Sigmoid colon (tissue), 7 donors: ENCODE results near the gene ARFIP1. TPM values are rescaled to one million over a fixed set of nuclear protein-coding genes. Genes with fewer than 3 reads are reported as not detected.

Experiments used
- DNase-seq: peaks from one replicate; pipeline ENCODE4 v3.0.0-alpha.2; 2019
- H3K27ac ChIP-seq, 4 donors: fragments of 200-600 bp; sonication (generic); one replicate each; pipeline ENCODE4 v1.5.1; 2016 to 2019; ENCODE audit warnings: mild to moderate bottlenecking in 1 of 4
- H3K27me3 ChIP-seq, 3 donors: fragments of 200-600 bp; sonication (generic); one replicate each; pipeline ENCODE4 v1.5.1; 2019; ENCODE audit warnings: mild to moderate bottlenecking in 1 of 3
- H3K36me3 ChIP-seq, 4 donors: fragments of 200-600 bp; sonication (generic); one replicate each; pipeline ENCODE4 v1.5.1; 2016 to 2019
- H3K4me1 ChIP-seq, 4 donors: fragments of 200-600 bp; sonication (generic); one replicate each; pipeline ENCODE4 v1.5.1; 2017 to 2019
- H3K4me3 ChIP-seq, 4 donors: fragments of 200-600 bp; sonication (generic); one replicate each; pipeline ENCODE4 v1.5.1; 2017 to 2019; ENCODE audit warnings: mild to moderate bottlenecking in 2 of 4, moderate library complexity in 1 of 4
- H3K9me3 ChIP-seq, 4 donors: fragments of 200-600 bp in 3 of 4; sonication (generic) in 3 of 4; one replicate each; pipeline versions ENCODE4 v1.5.1 to v1.6.1; 2013 to 2019
- EP300 ChIP-seq, 4 donors: sonication (generic); formaldehyde crosslinking; IDR thresholded peaks; one replicate each; pipeline ENCODE4 v1.6.1; 2017; ENCODE audit warnings: antibody characterized with exemption in 4 of 4
- POLR2A ChIP-seq, 2 donors: fragments of 450-650 bp; IDR thresholded peaks; one replicate each; pipeline ENCODE4 v1.6.1; 2016; ENCODE audit warnings: antibody characterized with exemption in 2 of 2, mild to moderate bottlenecking in 2 of 2, moderate library complexity in 2 of 2
- POLR2AphosphoS5 ChIP-seq, 4 donors: sonication (generic); formaldehyde crosslinking; IDR thresholded peaks; one replicate each; pipeline ENCODE4 v1.6.1; 2017; ENCODE audit warnings: antibody characterized with exemption in 4 of 4
- WGBS, 2 donors: extraction: QIAGEN DNeasy Blood & Tissue Kit; methylation state at CpG; one replicate each; pipeline ENCODE4 v1.1.7; 2013; 5-methylcytosine and 5-hydroxymethylcytosine counted together
- intact Hi-C: fragments of 100-400 bp; cut with DNase I; formaldehyde crosslinking; loops from one replicate; pipeline ENCODE4 v1.15.1; 2023
- polyA plus RNA-seq, 3 donors: library from polyadenylated mRNA; stranded (reverse); fragments of 200-250 nt; gene quantifications; one replicate each; pipeline ENCODE4 v1.2.3, GENCODE V29; 2013
- total RNA-seq, 4 donors: library from RNA; depleted of rRNA; stranded (reverse); fragments of >200 nt; gene quantifications; one replicate each; pipeline ENCODE4 v1.1.0, GENCODE V29; 2016
- TF ChIP-seq, protein P1 (sequence below), 4 experiments: fragments of 450-650 bp in 3 of 4; fragments of 200-600 bp in 1 of 4; IDR thresholded peaks; one replicate each; pipeline ENCODE4 v1.5.1; 2016 to 2019; ENCODE audit warnings: antibody characterized with exemption in 4 of 4, mild to moderate bottlenecking in 3 of 4, moderate library complexity in 2 of 4
- donor health status: healthy with polysubstance abuse.
- donor health status: Bipolar disorder and iron deficiency.
- donor health status: healthy.

Gene ARFIP1
- total and polyA plus RNA-seq, 7 donors = 22.1 to 50.9 (median 33.2) TPM

DNA sequence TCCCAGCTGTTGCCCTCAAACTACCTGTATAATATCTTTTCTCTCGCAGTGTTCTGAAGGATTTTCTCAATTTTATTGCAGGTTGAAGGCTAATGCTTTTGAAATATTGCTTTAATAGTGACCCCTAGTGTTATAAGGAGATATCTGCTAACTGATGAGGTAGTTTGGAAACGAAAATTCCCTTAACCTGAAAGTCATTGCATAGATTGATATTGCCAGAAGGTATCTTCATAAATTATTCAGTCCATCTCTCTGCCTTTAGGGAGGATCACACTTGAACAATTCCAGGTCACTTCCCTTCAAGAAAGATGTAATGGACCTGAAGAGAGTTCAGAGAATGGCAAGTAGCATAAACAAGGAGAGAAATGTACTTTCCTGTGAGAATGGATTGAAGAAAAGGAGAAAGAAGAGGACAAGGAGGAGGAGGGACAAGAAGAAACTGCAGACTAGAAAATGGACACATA, 44.3 kb upstream of the ARFIP1 start:
- DNase-seq = no peak
- no peak overlapping the region for H3K27ac ChIP-seq
- intact Hi-C loops = loop anchor here (2.0 kb wide), 1 partner anchor 237 kb away; no protein-coding TSS in a partner anchor
- H3K36me3 ChIP-seq = no peaks in the 10 kb centered on the region
- no peaks in the 10 kb centered on the region for H3K27me3 ChIP-seq
- H3K4me1 ChIP-seq = no peaks in the 10 kb centered on the region
- WGBS, 2 donors = 3 to 12% methylated on average over 2 of the region's 2 CpGs
- no peaks in the 10 kb centered on the region for H3K9me3 ChIP-seq
- H3K4me3 ChIP-seq = no peak overlapping the region
- TF ChIP-seq, protein P1, sequence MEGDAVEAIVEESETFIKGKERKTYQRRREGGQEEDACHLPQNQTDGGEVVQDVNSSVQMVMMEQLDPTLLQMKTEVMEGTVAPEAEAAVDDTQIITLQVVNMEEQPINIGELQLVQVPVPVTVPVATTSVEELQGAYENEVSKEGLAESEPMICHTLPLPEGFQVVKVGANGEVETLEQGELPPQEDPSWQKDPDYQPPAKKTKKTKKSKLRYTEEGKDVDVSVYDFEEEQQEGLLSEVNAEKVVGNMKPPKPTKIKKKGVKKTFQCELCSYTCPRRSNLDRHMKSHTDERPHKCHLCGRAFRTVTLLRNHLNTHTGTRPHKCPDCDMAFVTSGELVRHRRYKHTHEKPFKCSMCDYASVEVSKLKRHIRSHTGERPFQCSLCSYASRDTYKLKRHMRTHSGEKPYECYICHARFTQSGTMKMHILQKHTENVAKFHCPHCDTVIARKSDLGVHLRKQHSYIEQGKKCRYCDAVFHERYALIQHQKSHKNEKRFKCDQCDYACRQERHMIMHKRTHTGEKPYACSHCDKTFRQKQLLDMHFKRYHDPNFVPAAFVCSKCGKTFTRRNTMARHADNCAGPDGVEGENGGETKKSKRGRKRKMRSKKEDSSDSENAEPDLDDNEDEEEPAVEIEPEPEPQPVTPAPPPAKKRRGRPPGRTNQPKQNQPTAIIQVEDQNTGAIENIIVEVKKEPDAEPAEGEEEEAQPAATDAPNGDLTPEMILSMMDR (IDR thresholded peaks at IDR 0.05) = peak in 3 of 4 experiments; percentile 28 to 47 (median 44)
- TF ChIP-seq POLR2A (IDR thresholded peaks at IDR 0.05) = no peak

DNA sequence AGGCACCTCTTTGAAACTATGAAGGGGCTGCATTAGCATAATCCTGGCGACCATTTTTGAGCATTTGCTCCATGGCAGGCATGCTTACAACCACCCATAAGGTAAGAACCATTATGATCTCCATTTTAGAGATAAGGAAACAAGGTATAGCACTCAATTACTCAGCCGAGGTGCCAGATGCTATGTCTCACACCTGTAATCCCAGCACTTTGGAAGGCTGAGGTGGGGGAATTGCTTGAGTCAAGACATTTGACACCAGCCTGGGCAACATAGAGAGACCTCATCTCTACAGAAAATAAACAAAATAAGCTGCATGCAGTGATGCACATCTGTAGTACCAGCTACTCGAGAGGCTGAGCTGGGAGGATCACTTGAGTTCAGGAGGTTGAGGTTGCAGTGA, 43.8 kb upstream of the ARFIP1 start:
- Histone ChIP-seq H3K27me3 (no peaks in the 10 kb centered on the region), H3K36me3 (no peaks in the 10 kb centered on the region), H3K4me3 (no peak overlapping the region), H3K9me3 (no peaks in the 10 kb centered on the region), H3K27ac (no peak overlapping the region), H3K4me1 (no peaks in the 10 kb centered on the region)
- intact Hi-C loops = loop anchor here (2.0 kb wide), 1 partner anchor 237 kb away; no protein-coding TSS in a partner anchor
- WGBS, 2 donors = 64 to 77% methylated on average over 3 of the region's 3 CpGs
- no peak for TF ChIP-seq POLR2AphosphoS5 (IDR thresholded peaks at IDR 0.05)
- TF ChIP-seq POLR2A (IDR thresholded peaks at IDR 0.05) = no peak
- no peak for TF ChIP-seq EP300 (IDR thresholded peaks at IDR 0.05)
- TF ChIP-seq, protein P1 (IDR thresholded peaks at IDR 0.05) = no peak
- DNase-seq = no peak

DNA sequence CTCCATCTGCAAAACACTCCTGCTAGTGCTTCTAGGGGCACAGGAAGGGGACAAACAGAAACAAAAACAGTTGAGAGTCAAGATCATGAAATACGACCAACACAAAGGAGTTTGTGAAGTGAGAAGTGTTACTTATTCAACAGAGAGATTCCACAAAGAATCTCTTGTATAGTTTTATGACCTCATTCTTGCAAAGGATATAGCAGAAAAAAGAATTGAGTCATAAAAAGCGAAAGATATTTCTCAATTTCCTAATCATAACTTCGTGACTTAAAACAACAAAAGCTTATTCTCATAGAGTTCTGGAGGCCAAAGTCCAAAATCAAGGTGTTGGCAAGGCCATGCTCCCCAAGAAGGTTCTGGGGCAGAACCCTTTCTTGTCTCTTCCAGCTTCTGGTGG, 40.9 kb upstream of the ARFIP1 start:
- no peak for DNase-seq

DNA sequence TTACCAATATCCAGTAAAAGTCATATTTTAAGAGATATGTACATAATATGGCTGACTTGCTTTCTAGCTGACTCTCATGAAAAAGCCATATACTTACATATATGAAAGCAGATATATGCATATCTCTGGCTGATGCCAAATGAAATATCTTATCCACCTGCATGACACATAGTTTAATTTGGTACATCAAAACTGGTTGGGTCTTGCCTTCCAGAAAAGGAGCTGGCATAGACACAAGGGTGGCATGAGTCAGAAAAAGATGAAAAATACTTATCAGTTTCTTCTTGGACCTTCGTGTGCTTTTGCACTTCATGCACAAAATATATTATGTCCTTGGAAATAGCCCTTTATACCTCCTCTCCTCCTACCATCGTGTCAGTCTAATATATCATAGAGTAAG, 32.3 kb upstream of the ARFIP1 start:
- Histone ChIP-seq H3K4me1 (no peaks in the 10 kb centered on the region), H3K27me3 (no peaks in the 10 kb centered on the region), H3K9me3 (no peaks in the 10 kb centered on the region), H3K36me3 (no peaks in the 10 kb centered on the region), H3K27ac (no peak overlapping the region), H3K4me3 (no peak overlapping the region)
- WGBS, 2 donors = 75 to 86% methylated on average over 2 of the region's 2 CpGs
- TF ChIP-seq EP300 (IDR thresholded peaks at IDR 0.05) (no peak), POLR2A (IDR thresholded peaks at IDR 0.05) (no peak), POLR2AphosphoS5 (IDR thresholded peaks at IDR 0.05) (no peak)
- TF ChIP-seq, protein P1 (IDR thresholded peaks at IDR 0.05) = no peak
- DNase-seq = no peak
- intact Hi-C loops = no loop called here

More for the DNA sequence above, 40.9 kb upstream of the ARFIP1 start:
- intact Hi-C loops = no loop called here
- Histone ChIP-seq H3K4me1 (no peaks in the 10 kb centered on the region), H3K27ac (no peak overlapping the region), H3K36me3 (no peaks in the 10 kb centered on the region), H3K9me3 (no peaks in the 10 kb centered on the region), H3K27me3 (no peaks in the 10 kb centered on the region), H3K4me3 (no peak overlapping the region)
- 12 to 39% methylated on average over 3 of the region's 3 CpGs for WGBS, 2 donors
- TF ChIP-seq, protein P1 (IDR thresholded peaks at IDR 0.05) = no peak
- TF ChIP-seq POLR2A (IDR thresholded peaks at IDR 0.05) (no peak), POLR2AphosphoS5 (IDR thresholded peaks at IDR 0.05) (no peak), EP300 (IDR thresholded peaks at IDR 0.05) (no peak)

DNA sequence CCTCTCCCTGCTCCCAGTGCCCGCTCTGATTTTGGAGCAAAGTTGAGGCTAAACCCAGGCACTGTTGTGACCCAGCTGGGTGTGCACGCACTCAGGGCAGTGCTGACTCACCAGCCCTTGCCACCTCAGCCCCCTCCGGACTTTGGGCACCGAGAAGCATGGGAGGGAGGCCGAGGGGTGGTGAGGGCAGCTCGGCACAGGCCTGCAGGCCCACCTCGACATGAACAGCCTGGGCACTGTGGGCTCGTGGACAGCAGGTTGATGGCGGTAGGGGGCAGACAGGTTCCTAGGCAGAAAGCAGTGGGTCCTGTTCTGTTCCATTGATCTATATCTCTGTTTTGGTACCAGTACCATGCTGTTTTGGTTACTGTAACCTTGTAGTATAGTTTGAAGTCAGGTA, 31.1 kb upstream of the ARFIP1 start:
- no peak for DNase-seq
- Histone ChIP-seq H3K36me3 (no peaks in the 10 kb centered on the region), H3K27me3 (no peaks in the 10 kb centered on the region), H3K9me3 (no peaks in the 10 kb centered on the region), H3K4me3 (no peak overlapping the region), H3K4me1 (no peaks in the 10 kb centered on the region), H3K27ac (no peak overlapping the region)
- 97% methylated on average over 9 of the region's 9 CpGs for WGBS, 2 donors
- TF ChIP-seq, protein P1 (IDR thresholded peaks at IDR 0.05) = no peak
- TF ChIP-seq POLR2AphosphoS5 (IDR thresholded peaks at IDR 0.05) = no peak
- no peak for TF ChIP-seq POLR2A (IDR thresholded peaks at IDR 0.05)
- intact Hi-C loops = no loop called here
